DOHH2 (cell line): ENCODE results near the gene HDAC4.

Experiments
- H3F3A ChIP-seq: fragments of 200-600 bp; sonication (generic), shearing (Covaris generic); 2 replicates; pipeline ENCODE4 v1.6.0; 2016; ENCODE audit warnings: antibody characterized with exemption, mild to moderate bottlenecking; ENCODE audit not compliant: control insufficient read depth, insufficient read depth
- H3K27ac ChIP-seq: fragments of 200-600 bp; sonication (generic); 2 replicates; pipeline ENCODE4 v1.5.1; 2014; ENCODE audit warnings: low read depth, mild to moderate bottlenecking, low read length, moderate library complexity
- H3K27me3 ChIP-seq: fragments of 200-600 bp; sonication (generic); 2 replicates; pipeline ENCODE4 v1.6.1; 2014; ENCODE audit warnings: mild to moderate bottlenecking, low read length, mixed read lengths; ENCODE audit not compliant: control insufficient read depth
- H3K36me3 ChIP-seq: fragments of 200-600 bp; sonication (generic); 2 replicates; pipeline ENCODE4 v1.6.1; 2014; ENCODE audit warnings: mild to moderate bottlenecking, low read length, moderate library complexity, mixed read lengths; ENCODE audit not compliant: control insufficient read depth
- H3K4me1 ChIP-seq: fragments of 200-600 bp; sonication (generic); 2 replicates; pipeline ENCODE4 v1.6.1; 2014; ENCODE audit warnings: mild to moderate bottlenecking, low read length, mixed read lengths; ENCODE audit not compliant: control insufficient read depth
- H3K4me2 ChIP-seq: fragments of 200-600 bp; sonication (generic); 2 replicates; pipeline ENCODE4 v1.6.0; 2014; ENCODE audit warnings: mild to moderate bottlenecking, low read length, moderate library complexity
- H3K4me3 ChIP-seq: fragments of 200-600 bp; sonication (generic); 2 replicates; pipeline ENCODE4 v1.5.1; 2014; ENCODE audit warnings: mild to moderate bottlenecking, low read length, mixed read lengths
- H3K79me2 ChIP-seq: fragments of 200-600 bp; sonication (generic); 2 replicates; pipeline ENCODE4 v1.6.1; 2014; ENCODE audit warnings: mild to moderate bottlenecking, low read length, mixed read lengths; ENCODE audit not compliant: control insufficient read depth
- H3K9me2 ChIP-seq: fragments of 200-600 bp; sonication (generic); replicated peaks from 2 replicates; pipeline ENCODE4 v1.6.1; 2014; ENCODE audit warnings: mild to moderate bottlenecking, low read length, mixed read lengths; ENCODE audit not compliant: control insufficient read depth
- H3K9me3 ChIP-seq: fragments of 200-600 bp; sonication (generic); 2 replicates; pipeline ENCODE4 v1.6.1; 2014; ENCODE audit warnings: antibody characterized with exemption, low read length, mixed read lengths; ENCODE audit not compliant: control insufficient read depth, insufficient read depth
- H4K20me1 ChIP-seq: fragments of 200-600 bp; sonication (generic); 2 replicates; pipeline ENCODE4 v1.6.0; 2014; ENCODE audit warnings: low read depth, mild to moderate bottlenecking, antibody characterized with exemption, low read length, moderate library complexity; ENCODE audit not compliant: control insufficient read depth, insufficient read depth
- EZH2phosphoT487 ChIP-seq: fragments of 200-600 bp; sonication (generic); IDR thresholded peaks from 2 replicates; pipeline ENCODE4 v1.6.1; 2017; ENCODE audit warnings: borderline replicate concordance, mild to moderate bottlenecking, antibody characterized with exemption, low read length, moderate library complexity, mixed read lengths
- TF ChIP-seq, protein P1 (sequence below): fragments of 200-600 bp; sonication (generic); IDR thresholded peaks from one replicate; pipeline ENCODE4 v1.5.1; 2014; ENCODE audit warnings: antibody characterized with exemption, mild to moderate bottlenecking, low read depth, low read length; ENCODE audit not compliant: poor library complexity, severe bottlenecking

The HDAC4 gene

GRCh38 chr2:239200646-239201530 lies 199.9 kb downstream of the HDAC4 start:
- TF ChIP-seq EZH2phosphoT487 = no peak
- TF ChIP-seq, protein P1, sequence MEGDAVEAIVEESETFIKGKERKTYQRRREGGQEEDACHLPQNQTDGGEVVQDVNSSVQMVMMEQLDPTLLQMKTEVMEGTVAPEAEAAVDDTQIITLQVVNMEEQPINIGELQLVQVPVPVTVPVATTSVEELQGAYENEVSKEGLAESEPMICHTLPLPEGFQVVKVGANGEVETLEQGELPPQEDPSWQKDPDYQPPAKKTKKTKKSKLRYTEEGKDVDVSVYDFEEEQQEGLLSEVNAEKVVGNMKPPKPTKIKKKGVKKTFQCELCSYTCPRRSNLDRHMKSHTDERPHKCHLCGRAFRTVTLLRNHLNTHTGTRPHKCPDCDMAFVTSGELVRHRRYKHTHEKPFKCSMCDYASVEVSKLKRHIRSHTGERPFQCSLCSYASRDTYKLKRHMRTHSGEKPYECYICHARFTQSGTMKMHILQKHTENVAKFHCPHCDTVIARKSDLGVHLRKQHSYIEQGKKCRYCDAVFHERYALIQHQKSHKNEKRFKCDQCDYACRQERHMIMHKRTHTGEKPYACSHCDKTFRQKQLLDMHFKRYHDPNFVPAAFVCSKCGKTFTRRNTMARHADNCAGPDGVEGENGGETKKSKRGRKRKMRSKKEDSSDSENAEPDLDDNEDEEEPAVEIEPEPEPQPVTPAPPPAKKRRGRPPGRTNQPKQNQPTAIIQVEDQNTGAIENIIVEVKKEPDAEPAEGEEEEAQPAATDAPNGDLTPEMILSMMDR = no peak
- Histone ChIP-seq H3K79me2 (no peaks in the 10 kb centered on the region), H3K4me2 (no peak overlapping the region), H3K4me3 (no peak overlapping the region), H3K9me3 (no peaks in the 10 kb centered on the region), H4K20me1 (no peaks in the 10 kb centered on the region), H3K9me2 (no peaks in the 10 kb centered on the region), H3K27me3 (no peaks in the 10 kb centered on the region), H3K4me1 (no peaks in the 10 kb centered on the region), H3F3A (no peaks in the 10 kb centered on the region), H3K36me3 (no peaks in the 10 kb centered on the region), H3K27ac (no peak overlapping the region)

- no peak for TF ChIP-seq EZH2phosphoT487
- TF ChIP-seq, protein P1 = no peak
- Histone ChIP-seq H3F3A (no peaks in the 10 kb centered on the region), H3K36me3 (no peaks in the 10 kb centered on the region), H3K4me3 (no peak overlapping the region), H3K27ac (no peak overlapping the region), H3K4me1 (no peaks in the 10 kb centered on the region), H3K9me2 (no peaks in the 10 kb centered on the region), H3K4me2 (no peak overlapping the region), H3K9me3 (no peaks in the 10 kb centered on the region), H4K20me1 (no peaks in the 10 kb centered on the region), H3K79me2 (no peaks in the 10 kb centered on the region), H3K27me3 (no peaks in the 10 kb centered on the region)
Measured at GRCh38 chr2:239199041-239199768, 201.6 kb downstream of the HDAC4 start.

GRCh38 chr2:239198221-239198620 lies 202.6 kb downstream of the HDAC4 start:
- H3K27me3 ChIP-seq = no peaks in the 10 kb centered on the region
- no peaks in the 10 kb centered on the region for H3K36me3 ChIP-seq
- H3K4me3 ChIP-seq = no peak overlapping the region
- TF ChIP-seq, protein P1 = no peak
- no peak for TF ChIP-seq EZH2phosphoT487
- H3K4me2 ChIP-seq = no peak overlapping the region
- H3F3A ChIP-seq = no peaks in the 10 kb centered on the region
- no peaks in the 10 kb centered on the region for H4K20me1 ChIP-seq
- H3K27ac ChIP-seq = no peak overlapping the region
- H3K79me2 ChIP-seq = no peaks in the 10 kb centered on the region
- no peaks in the 10 kb centered on the region for H3K9me2 ChIP-seq
- no peaks in the 10 kb centered on the region for H3K4me1 ChIP-seq
- no peaks in the 10 kb centered on the region for H3K9me3 ChIP-seq
